ENCODE data around the gene COL3A1. TPM values are rescaled to one million over a fixed set of nuclear protein-coding genes. Genes with fewer than 3 reads are reported as not detected.

COL3A1 gene
- total and polyA plus RNA-seq, 9 of the 15 experiments (the other 6 are each of a cell fraction or from before 2014, with no cell fraction given) = 0.01 to 0.71 (median 0.07) TPM; not detected in 2

GRCh38 chr2:188940171-188940570 is 34.0 kb upstream of the COL3A1 start:
- Histone ChIP-seq H3K27me3 (ENCODE audit: control insufficient read depth in 2 of 2, insufficient read depth in 2 of 2, low read length in 2 of 2) (no peaks in the 10 kb centered on the region), H3K9me1 (ENCODE audit: control insufficient read depth, insufficient read depth, low read length) (no peaks in the 10 kb centered on the region), H3K79me2 (ENCODE audit: control insufficient read depth, insufficient read depth, low read length) (no peaks in the 10 kb centered on the region), H3K4me1 (replicated peaks in 1 of 2; ENCODE audit: control insufficient read depth in 2 of 2, insufficient read depth in 2 of 2, low read length in 2 of 2) (no peaks in the 10 kb centered on the region), H4K20me1 (replicated peaks; ENCODE audit: control insufficient read depth, insufficient read depth, low read length) (no peaks in the 10 kb centered on the region), H3K9me3 (replicated peaks; ENCODE audit: control insufficient read depth, insufficient read depth, low read depth, low read length) (no peaks in the 10 kb centered on the region), H3K27ac (ENCODE audit: extremely low read depth, low read depth, low read length) (no peak overlapping the region), H3K4me3 (no peak overlapping the region), H3K9ac (ENCODE audit: insufficient read depth in 1 of 2, low read depth in 2 of 2, low read length in 2 of 2) (no peak overlapping the region), H3K4me2 (ENCODE audit: insufficient read depth, low read length) (no peak overlapping the region), H3K36me3 (ENCODE audit: control insufficient read depth, insufficient read depth, low read length) (no peaks in the 10 kb centered on the region), H2AFZ (ENCODE audit: low read depth, low read length) (no peak overlapping the region)
- CTCF ChIA-PET (ENCODE audit: low intra/inter-chr PET ratio) = no interaction called here
- WGBS (ENCODE audit: insufficient coverage, low coverage, missing lambda C conversion rate) = 0% methylated on average over 3 of the region's 4 CpGs
- BruUV-seq (replicated peaks) = no TSS peak
- intact Hi-C loops (cut with micrococcal nuclease) (no loop called here), in situ Hi-C loops (cut with MboI) (no loop called here)
- FAIRE-seq = no peak
- DNase-seq (ENCODE audit: extremely low read depth in 1 of 4, low spot score in 3 of 4) = no peak
- ATAC-seq = no peak
- TF ChIP-seq RBM17 (IDR thresholded peaks at IDR 0.05; ENCODE audit: borderline replicate concordance, low read depth, low read length) = no peak
- POLR2A ChIA-PET = interaction anchor here (0.7 kb wide), 1 partner anchor 718 kb away, joined by 3 read pairs; no protein-coding TSS in a partner anchor

GRCh38 chr2:188944442-188944841 is 29.7 kb upstream of the COL3A1 start:
- H3K9me3 ChIP-seq (replicated peaks; ENCODE audit: control insufficient read depth, insufficient read depth, low read depth, low read length) = no peaks in the 10 kb centered on the region; the same call in 1 of the 2 replicates
- no peak overlapping the region for H3K9ac ChIP-seq (ENCODE audit: insufficient read depth in 1 of 2, low read depth in 2 of 2, low read length in 2 of 2)
- ATAC-seq = no peak
- no peaks in the 10 kb centered on the region for H3K79me2 ChIP-seq (ENCODE audit: control insufficient read depth, insufficient read depth, low read length)
- WGBS (ENCODE audit: insufficient coverage, low coverage, missing lambda C conversion rate) = 3% methylated on average over 11 of the region's 21 CpGs
- H3K27ac ChIP-seq (ENCODE audit: extremely low read depth, low read depth, low read length) = no peak overlapping the region
- intact Hi-C loops (cut with micrococcal nuclease) (no loop called here), in situ Hi-C loops (cut with MboI) (no loop called here)
- H3K27me3 ChIP-seq (ENCODE audit: control insufficient read depth in 2 of 2, insufficient read depth in 2 of 2, low read length in 2 of 2) = no peaks in the 10 kb centered on the region
- BruUV-seq (replicated peaks) = no TSS peak
- ChIA-PET CTCF (ENCODE audit: low intra/inter-chr PET ratio) (no interaction called here), POLR2A (no interaction called here)
- H3K4me1 ChIP-seq (replicated peaks in 1 of 2; ENCODE audit: control insufficient read depth in 2 of 2, insufficient read depth in 2 of 2, low read length in 2 of 2) = no peaks in the 10 kb centered on the region
- FAIRE-seq = no peak
- H3K36me3 ChIP-seq (ENCODE audit: control insufficient read depth, insufficient read depth, low read length) = no peaks in the 10 kb centered on the region
- no peaks in the 10 kb centered on the region for H4K20me1 ChIP-seq (replicated peaks; ENCODE audit: control insufficient read depth, insufficient read depth, low read length)
- no peak overlapping the region for H3K4me3 ChIP-seq
- no peak overlapping the region for H2AFZ ChIP-seq (ENCODE audit: low read depth, low read length)
- H3K9me1 ChIP-seq (ENCODE audit: control insufficient read depth, insufficient read depth, low read length) = no peaks in the 10 kb centered on the region
- no peak for DNase-seq (ENCODE audit: extremely low read depth in 1 of 4, low spot score in 3 of 4)
- H3K4me2 ChIP-seq (ENCODE audit: insufficient read depth, low read length) = no peak overlapping the region
- TF ChIP-seq CBFA2T2 (conservative IDR thresholded peaks at IDR 0.05) = no peak
- TF ChIP-seq CBX2 (IDR thresholded peaks at IDR 0.05; ENCODE audit: insufficient read depth, low read length, poor library complexity, severe bottlenecking) = no peak
- TF ChIP-seq NBN (IDR thresholded peaks at IDR 0.05; ENCODE audit: low read depth) = no peak
- TF ChIP-seq XRCC3 (IDR thresholded peaks at IDR 0.05) = no peak
- no peak for TF ChIP-seq ZBTB40 (IDR thresholded peaks at IDR 0.05)
- TF ChIP-seq ZBTB40 (CRISPR knock-in tag; IDR thresholded peaks at IDR 0.05) = no peak
- TF ChIP-seq TCF3 (CRISPR knock-in tag; IDR thresholded peaks at IDR 0.05) = no peak
- no peak for TF ChIP-seq NFIC (IDR thresholded peaks at IDR 0.05)
